ENCODE data around the gene FAM107A. TPM values are rescaled to one million over a fixed set of nuclear protein-coding genes. Genes with fewer than 3 reads are reported as not detected.
A peak's percentile ranks its signal among the peaks of the same experiment; 100 is the strongest.
"Not testable (repeated sequence)": the region's sequence is repeated elsewhere in the genome, so short reads cannot be mapped to it uniquely, and the experiment has no call there.

Gene FAM107A
- total RNA-seq, 4 donors from 2014 or later = 11.0 to 93.3 (median 24.3) TPM

GRCh38 chr3:58530354-58530865 is 46.8 kb downstream of the FAM107A start:
- Histone ChIP-seq H3K36me3 (peaks cover 0 to 74% (median 0%) of the 10 kb centered on the region in 3 donors), H3K4me3 (no peak overlapping the region), H3K4me1 (peaks cover 0 to 25% (median 4%) of the 10 kb centered on the region in 4 donors), H3K9me3 (no peaks in the 10 kb centered on the region), H3K27ac (no peak overlapping the region), H3K27me3 (no peaks in the 10 kb centered on the region)
- DNase-seq = no peak
- TF ChIP-seq POLR2A (IDR thresholded peaks at IDR 0.05) (no peak), CTCF (IDR thresholded peaks at IDR 0.05) (no peak)

- TF ChIP-seq POLR2A (IDR thresholded peaks at IDR 0.05) (no peak), CTCF (IDR thresholded peaks at IDR 0.05) (peak in 3 of 6 experiments; percentile 18 to 24 (median 19))
- H3K27me3 ChIP-seq = no peaks in the 10 kb centered on the region
- H3K36me3 ChIP-seq = peaks cover 0 to 74% (median 0%) of the 10 kb centered on the region in 3 donors
- H3K9me3 ChIP-seq = no peaks in the 10 kb centered on the region
- H3K4me3 ChIP-seq = no peak overlapping the region
- H3K4me1 ChIP-seq = peaks cover 0 to 18% (median 4%) of the 10 kb centered on the region in 4 donors
- DNase-seq = peak in 1 of 3 donors; percentile 59
- H3K27ac ChIP-seq = no peak overlapping the region
Observed at GRCh38 chr3:58529516-58530353, 47.5 kb downstream of the FAM107A start.

- TF ChIP-seq CTCF (IDR thresholded peaks at IDR 0.05) (no peak), POLR2A (IDR thresholded peaks at IDR 0.05) (no peak)
- H3K27me3 ChIP-seq = no peaks in the 10 kb centered on the region
- peaks cover 0 to 74% (median 0%) of the 10 kb centered on the region in 3 donors for H3K36me3 ChIP-seq
- H3K9me3 ChIP-seq = no peaks in the 10 kb centered on the region
- H3K27ac ChIP-seq = no peak overlapping the region
- H3K4me3 ChIP-seq = no peak overlapping the region
- peaks cover 0 to 16% (median 4%) of the 10 kb centered on the region in 4 donors for H3K4me1 ChIP-seq
- no peak for DNase-seq
Observed at GRCh38 chr3:58528629-58529028, 48.6 kb downstream of the FAM107A start.

GRCh38 chr3:58527440-58527839 is 49.8 kb downstream of the FAM107A start:
- H3K27ac ChIP-seq, H3K4me3 ChIP-seq, DNase-seq, H3K4me1 ChIP-seq, H3K27me3 ChIP-seq, H3K9me3 ChIP-seq: not testable (repeated sequence)
- H3K36me3 ChIP-seq = peaks cover 0 to 76% (median 0%) of the 10 kb centered on the region in 3 donors

GRCh38 chr3:58526515-58526957 is 50.7 kb downstream of the FAM107A start:
- no peaks in the 10 kb centered on the region for H3K9me3 ChIP-seq

More at GRCh38 chr3:58526515-58526957, 50.7 kb downstream of the FAM107A start:
- no peaks in the 10 kb centered on the region for H3K27me3 ChIP-seq
- peaks cover 0 to 82% (median 0%) of the 10 kb centered on the region in 3 donors for H3K36me3 ChIP-seq
- no peak for DNase-seq
- no peak overlapping the region for H3K4me3 ChIP-seq
- TF ChIP-seq CTCF (IDR thresholded peaks at IDR 0.05) (no peak), POLR2A (IDR thresholded peaks at IDR 0.05) (no peak)
- no peaks in the 10 kb centered on the region for H3K4me1 ChIP-seq
- no peak overlapping the region for H3K27ac ChIP-seq
